Measurements from ENCODE around the gene SYNRG. TPM values are rescaled to one million over a fixed set of nuclear protein-coding genes. Genes with fewer than 3 reads are reported as not detected.
A peak's percentile ranks its signal among the peaks of the same experiment; 100 is the strongest.
"Not testable (repeated sequence)": the region's sequence is repeated elsewhere in the genome, so short reads cannot be mapped to it uniquely, and the experiment has no call there.

Gene SYNRG
- total and polyA plus RNA-seq, 12 donors = 2.9 to 57.6 (median 40.4) TPM

DNA sequence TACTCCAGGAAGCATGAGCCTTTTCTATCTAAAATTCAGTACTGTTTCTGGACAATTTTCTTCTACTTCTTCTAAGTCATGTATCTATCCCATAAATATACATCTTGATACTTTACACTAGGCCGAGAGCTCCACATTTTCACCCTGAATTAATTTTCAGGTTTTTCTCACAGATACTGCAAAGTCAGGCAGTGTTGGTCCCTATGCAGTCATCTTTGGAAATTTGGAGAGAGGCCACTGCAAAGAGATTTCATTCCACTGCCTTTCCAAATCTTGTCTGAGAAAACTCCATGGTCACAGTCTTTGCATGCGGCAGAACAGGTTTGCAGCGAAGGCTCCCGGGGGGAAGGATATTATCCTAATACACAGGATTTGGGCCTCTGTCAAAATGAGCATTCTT is 91.3 kb downstream of the SYNRG start:
- no peaks in the 10 kb centered on the region for H3K9me3 ChIP-seq
- ATAC-seq (no peak), DNase-seq (no peak)
- H3K27ac ChIP-seq = no peak overlapping the region
- no peaks in the 10 kb centered on the region for H3K27me3 ChIP-seq
- H3K4me1 ChIP-seq = peaks cover 0 to 14% (median 0%) of the 10 kb centered on the region in 9 donors
- TF ChIP-seq, protein P1, sequence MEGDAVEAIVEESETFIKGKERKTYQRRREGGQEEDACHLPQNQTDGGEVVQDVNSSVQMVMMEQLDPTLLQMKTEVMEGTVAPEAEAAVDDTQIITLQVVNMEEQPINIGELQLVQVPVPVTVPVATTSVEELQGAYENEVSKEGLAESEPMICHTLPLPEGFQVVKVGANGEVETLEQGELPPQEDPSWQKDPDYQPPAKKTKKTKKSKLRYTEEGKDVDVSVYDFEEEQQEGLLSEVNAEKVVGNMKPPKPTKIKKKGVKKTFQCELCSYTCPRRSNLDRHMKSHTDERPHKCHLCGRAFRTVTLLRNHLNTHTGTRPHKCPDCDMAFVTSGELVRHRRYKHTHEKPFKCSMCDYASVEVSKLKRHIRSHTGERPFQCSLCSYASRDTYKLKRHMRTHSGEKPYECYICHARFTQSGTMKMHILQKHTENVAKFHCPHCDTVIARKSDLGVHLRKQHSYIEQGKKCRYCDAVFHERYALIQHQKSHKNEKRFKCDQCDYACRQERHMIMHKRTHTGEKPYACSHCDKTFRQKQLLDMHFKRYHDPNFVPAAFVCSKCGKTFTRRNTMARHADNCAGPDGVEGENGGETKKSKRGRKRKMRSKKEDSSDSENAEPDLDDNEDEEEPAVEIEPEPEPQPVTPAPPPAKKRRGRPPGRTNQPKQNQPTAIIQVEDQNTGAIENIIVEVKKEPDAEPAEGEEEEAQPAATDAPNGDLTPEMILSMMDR (IDR thresholded peaks at IDR 0.05) = no peak
- intact Hi-C loops (cut with DNase I) = no loop called here
- H3K4me3 ChIP-seq = no peak overlapping the region
- WGBS, 2 donors = 92 to 95% methylated on average over 4 of the region's 4 CpGs
- H3K36me3 ChIP-seq = peaks cover 0 to 91% (median 16%) of the 10 kb centered on the region in 9 donors

DNA sequence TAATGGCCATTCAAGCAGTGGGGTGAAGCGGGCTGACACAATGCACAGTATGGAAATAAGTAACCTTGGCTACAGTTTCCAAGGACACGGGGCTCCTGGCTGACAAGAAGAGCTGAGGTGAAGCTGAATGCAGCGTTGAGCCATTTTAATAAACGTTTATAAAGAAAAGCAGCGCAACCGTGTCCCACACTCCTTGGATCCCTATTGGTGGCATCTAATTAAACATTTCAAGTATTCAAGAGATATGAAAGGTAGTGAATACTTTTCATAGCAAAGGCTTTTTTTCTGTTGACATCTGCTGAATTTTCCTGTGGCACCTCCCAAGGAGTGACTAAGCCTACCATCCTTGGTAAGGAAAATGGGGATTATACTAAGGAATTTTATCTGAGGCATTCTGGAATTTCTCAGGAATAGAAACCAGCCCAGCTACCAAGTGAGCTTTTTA is 93.1 kb downstream of the SYNRG start:
- DNase-seq (no peak), ATAC-seq (no peak)
- Histone ChIP-seq H3K4me3 (no peak overlapping the region), H3K36me3 (peaks cover 0 to 94% (median 24%) of the 10 kb centered on the region in 9 donors), H3K27me3 (no peaks in the 10 kb centered on the region), H3K4me1 (peaks cover 0 to 15% (median 0%) of the 10 kb centered on the region in 9 donors), H3K27ac (peak overlapping the region in 2 of 10 donors; percentile 16 to 42), H3K9me3 (no peaks in the 10 kb centered on the region)
- WGBS, 2 donors = 44 to 58% methylated on average over 6 of the region's 6 CpGs
- TF ChIP-seq, protein P1 (IDR thresholded peaks at IDR 0.05) = no peak
- intact Hi-C loops (cut with DNase I) = no loop called here

DNA sequence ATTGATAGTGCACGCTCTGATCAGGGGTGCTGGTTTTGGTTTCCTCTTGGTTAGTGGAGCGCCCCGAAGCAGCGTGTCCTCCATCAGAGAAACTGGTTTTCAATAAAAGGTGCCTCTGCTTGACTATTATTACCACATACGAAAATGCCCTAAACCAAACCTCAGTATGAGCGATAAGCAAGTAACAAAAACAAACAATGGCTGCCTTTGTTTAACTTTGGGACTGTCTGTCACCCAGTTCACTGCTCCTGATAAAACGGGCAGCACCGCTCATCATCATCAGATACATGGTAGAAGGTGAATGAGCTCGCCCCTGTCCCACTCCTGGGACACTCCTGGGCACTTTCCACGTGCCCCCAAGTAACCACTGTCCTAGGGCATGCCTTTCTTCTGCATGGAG is 95.5 kb downstream of the SYNRG start:
- peaks cover 0 to 15% (median 0%) of the 10 kb centered on the region in 9 donors for H3K4me1 ChIP-seq
- intact Hi-C loops (cut with DNase I) = no loop called here
- H3K4me3 ChIP-seq = no peak overlapping the region
- no peaks in the 10 kb centered on the region for H3K9me3 ChIP-seq
- ATAC-seq = peak in 1 of 8 donors; percentile 20
- H3K27ac ChIP-seq = no peak overlapping the region
- H3K27me3 ChIP-seq = no peaks in the 10 kb centered on the region
- peaks cover 0 to 71% (median 21%) of the 10 kb centered on the region in 9 donors for H3K36me3 ChIP-seq
- WGBS, 2 donors = 88 to 91% methylated on average over 10 of the region's 10 CpGs
- DNase-seq = no peak
- TF ChIP-seq, protein P1 (IDR thresholded peaks at IDR 0.05) = no peak

DNA sequence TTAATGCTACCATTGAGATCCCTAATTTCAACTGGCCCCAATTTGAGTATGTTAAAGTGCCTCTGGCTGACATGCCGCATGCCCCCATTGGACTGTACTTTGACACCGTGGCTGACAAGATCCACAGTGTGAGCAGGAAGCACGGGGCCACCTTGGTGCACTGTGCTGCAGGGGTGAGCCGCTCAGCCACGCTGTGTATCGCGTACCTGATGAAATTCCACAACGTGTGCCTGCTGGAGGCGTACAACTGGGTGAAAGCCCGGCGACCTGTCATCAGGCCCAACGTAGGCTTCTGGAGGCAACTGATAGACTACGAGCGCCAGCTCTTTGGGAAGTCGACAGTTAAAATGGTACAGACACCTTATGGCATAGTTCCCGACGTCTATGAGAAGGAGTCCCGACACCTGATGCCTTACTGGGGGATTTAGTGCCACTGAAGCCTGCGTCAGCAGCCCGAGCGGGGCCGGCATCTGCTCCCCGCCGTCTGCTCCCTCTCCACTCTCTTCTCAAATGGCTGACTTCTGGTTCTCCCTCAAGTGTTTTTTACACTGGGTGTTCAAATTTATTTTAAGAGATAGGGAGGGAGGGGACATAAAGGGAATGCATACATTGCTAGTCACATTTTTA is 96.7 kb downstream of the SYNRG start:
- Histone ChIP-seq H3K4me3 (no peak overlapping the region), H3K9me3 (no peaks in the 10 kb centered on the region), H3K27me3 (no peaks in the 10 kb centered on the region), H3K36me3 (peaks cover 0 to 60% (median 21%) of the 10 kb centered on the region in 9 donors), H3K4me1 (peaks cover 0 to 23% (median 0%) of the 10 kb centered on the region in 9 donors), H3K27ac (no peak overlapping the region)
- peak in 4 of 8 donors; percentile 25 to 45 (median 35) for ATAC-seq
- no peak for DNase-seq
- TF ChIP-seq, protein P1 (IDR thresholded peaks at IDR 0.05) = no peak
- intact Hi-C loops (cut with DNase I) = no loop called here
- 57 to 71% methylated on average over 24 of the region's 24 CpGs for WGBS, 2 donors

DNA sequence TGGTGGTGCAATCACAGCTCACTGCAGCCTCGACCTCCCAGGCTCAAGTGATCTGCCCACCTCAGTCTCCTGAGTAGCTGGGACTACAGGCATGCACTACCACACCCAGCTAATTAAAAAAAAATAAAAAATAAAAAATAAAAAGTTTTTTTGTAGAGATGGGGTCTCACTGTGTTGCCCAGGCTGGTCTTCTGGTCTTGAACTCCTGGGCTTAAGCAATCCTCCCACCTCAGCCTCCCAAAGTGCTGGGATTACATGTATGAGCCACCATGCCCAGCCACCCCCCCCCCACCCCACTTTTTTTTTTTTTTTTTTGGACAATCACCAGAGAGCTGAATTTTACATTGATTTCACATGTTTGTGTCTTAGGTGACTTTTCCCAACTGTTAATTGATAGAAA is 97.6 kb downstream of the SYNRG start:
- 82 to 97% methylated on average over 1 of the region's 1 CpG for WGBS, 2 donors
- peaks cover 0 to 51% (median 14%) of the 10 kb centered on the region in 9 donors for H3K36me3 ChIP-seq
- not testable (repeated sequence) for H3K27me3 ChIP-seq

More for the DNA sequence above, 97.6 kb downstream of the SYNRG start:
- H3K4me1 ChIP-seq = peaks cover 0 to 32% (median 3%) of the 10 kb centered on the region in 9 donors
- H3K27ac ChIP-seq; DNase-seq; ATAC-seq; intact Hi-C loops (cut with DNase I); H3K9me3 ChIP-seq; H3K4me3 ChIP-seq: not testable (repeated sequence)
